GM21526 (cell line): ENCODE data around the gene PHLPP1.
"Not testable (repeated sequence)": the region's sequence is repeated elsewhere in the genome, so short reads cannot be mapped to it uniquely, and the experiment has no call there.

ENCODE experiments used
- ATAC-seq: cut with Tn5 transposase; IDR thresholded peaks from one replicate; pipeline ENCODE4 v1.9.1; 2021; ENCODE audit warnings: moderate library complexity; ENCODE audit not compliant: unreplicated experiment, low FRiP score

PHLPP1 gene

GRCh38 chr18:62715436-62715758, at the start of gene PHLPP1:
Gene PHLPP1 (plus strand): TSS chr18:62715541. CDS start chr18:62715684, 143 bp downstream.
- peak; percentile 26 for ATAC-seq

DNA sequence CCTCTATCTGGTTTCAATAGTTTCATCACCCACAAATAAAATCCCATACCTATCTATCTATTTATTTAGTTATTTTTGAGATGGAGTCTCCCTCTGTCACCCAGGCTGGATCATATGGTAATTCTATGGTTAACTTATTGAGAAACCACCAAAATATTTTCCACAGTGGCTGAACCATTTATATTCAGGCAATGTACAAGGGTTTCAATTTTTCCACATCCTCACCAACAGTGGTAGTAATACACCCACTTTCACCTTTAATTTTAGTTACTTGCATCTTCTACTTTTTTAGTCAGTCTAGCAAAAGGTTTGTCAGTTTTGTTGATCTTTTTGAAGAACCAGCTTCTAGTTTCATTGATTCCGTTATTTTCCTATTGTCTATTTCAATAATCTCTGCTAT, 46.1 kb upstream of the PHLPP1 start:
- ATAC-seq = no peak

- ATAC-seq = no peak
These were observed 44.8 kb upstream of the PHLPP1 start for GRCh38 chr18:62670573-62670972.

- ATAC-seq = no peak
These were observed 42.7 kb upstream of the PHLPP1 start for GRCh38 chr18:62672600-62672999.

DNA sequence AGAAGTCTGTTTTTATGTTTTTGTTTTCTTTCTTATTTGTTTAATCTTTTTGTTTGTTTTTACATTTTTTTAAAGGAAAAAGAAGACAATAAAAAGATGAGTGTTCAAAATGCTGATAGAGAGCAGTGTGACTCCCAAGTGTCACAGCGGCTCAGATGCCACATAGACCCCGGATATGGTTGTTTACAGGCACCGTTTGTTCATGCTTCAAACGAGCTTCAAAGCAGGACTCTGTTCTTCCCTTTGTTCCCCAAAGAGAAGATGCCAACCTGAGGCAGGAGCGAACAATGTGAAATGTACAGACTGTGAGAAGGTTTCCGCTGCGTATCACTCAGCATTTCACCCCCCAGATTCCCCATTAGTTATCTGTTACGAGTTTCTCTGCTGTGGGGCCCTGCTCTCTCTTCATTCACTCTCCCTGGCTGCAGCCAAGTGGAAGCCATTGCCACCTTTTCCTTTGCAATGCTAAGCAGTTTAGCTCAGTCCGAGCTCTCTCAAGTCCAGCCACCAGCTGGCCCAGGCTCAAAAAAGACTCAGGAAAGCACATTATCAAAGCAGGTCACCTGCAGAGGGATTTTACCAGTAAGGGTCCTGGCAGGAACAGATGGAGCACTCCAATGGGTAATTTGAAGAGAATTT, 36.4 kb upstream of the PHLPP1 start:
- ATAC-seq = no peak

DNA sequence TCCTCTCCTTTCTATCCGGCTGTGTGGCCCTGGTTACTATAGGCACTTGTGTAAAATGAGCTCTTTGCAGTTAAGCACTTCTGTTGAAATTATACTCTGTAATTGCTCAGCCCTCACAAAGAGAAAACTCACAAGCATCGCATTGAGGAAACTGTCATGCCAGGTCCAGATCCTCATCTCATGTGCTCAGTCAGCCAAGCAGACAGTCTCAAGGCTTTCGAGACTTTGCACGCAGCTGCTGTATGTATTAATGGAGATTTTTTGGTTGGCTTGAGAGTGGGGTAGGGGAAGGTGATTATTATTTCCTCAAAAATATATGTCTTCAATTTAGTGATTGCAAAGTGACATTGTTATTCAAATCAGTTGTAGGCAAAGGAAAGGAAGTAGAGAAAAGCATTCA, 33.0 kb upstream of the PHLPP1 start:
- no peak for ATAC-seq

DNA sequence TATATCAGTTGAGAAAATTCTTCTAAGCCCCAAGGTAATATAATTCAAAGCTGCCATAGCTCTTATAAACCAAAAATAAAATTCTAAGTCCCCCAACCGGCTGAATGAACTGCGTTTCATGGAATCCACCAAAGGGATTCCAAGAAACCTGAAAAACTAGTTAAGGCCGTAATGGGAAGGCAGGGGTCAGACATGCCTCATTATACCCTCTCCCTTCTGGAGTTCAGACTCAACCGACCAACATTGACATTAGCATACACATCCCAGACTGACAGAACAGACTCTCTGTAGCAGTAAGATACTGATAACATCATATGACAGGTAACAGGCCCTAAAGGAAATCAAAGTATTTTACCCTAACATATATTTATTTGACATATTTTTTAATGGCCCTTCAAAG, 31.4 kb upstream of the PHLPP1 start:
- ATAC-seq = no peak

DNA sequence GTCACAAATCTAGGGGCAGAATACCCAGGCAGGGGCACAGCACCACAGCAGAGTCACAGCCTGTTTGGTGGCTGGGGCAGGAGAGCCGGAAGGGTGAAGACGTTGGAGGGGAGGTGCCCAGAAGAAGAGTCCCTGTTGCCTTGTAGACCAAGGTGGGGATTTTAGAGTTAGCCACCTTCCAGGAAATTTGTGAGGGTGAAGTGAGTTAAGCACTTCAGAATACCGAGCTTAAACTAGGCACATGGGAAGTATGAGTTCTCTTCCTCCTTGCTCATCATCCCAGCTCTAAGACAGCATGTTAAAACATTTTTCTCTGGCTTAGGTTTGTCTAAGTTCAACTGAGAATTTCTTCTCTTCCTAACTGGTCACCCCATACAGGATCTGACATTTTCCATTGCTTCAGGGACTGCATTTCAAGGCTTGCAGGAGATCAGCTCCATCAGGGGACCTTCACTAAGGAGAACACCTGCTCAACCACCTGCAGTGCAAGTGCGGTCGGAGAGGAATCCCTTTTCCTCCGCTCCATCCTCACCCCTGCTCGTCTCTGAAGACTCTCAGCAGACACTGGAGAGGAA, 26.5 kb upstream of the PHLPP1 start:
- ATAC-seq = no peak

- no peak for ATAC-seq
These were observed 25.0 kb upstream of the PHLPP1 start for GRCh38 chr18:62690236-62690815.

GRCh38 chr18:62693659-62694058, 21.7 kb upstream of the PHLPP1 start:
- ATAC-seq = no peak

DNA sequence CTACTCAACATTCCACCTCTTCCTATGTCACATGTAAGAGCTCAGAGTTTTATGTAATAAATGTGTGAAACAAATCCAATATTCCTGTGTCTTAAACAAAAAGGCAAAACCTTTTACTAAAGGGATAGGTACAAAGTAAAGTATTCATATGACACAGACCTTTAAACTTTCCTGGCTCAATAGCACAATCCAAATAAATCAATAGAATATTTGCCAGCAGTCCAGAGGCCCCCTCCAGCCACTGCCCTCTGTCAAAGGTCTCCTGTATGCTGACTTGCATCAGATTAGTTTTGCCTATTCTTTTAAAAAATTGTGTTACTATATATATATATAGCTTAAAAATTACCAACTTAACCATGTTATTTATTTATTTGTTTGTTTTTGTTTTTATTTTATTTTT, 17.7 kb upstream of the PHLPP1 start:
- ATAC-seq = no peak

DNA sequence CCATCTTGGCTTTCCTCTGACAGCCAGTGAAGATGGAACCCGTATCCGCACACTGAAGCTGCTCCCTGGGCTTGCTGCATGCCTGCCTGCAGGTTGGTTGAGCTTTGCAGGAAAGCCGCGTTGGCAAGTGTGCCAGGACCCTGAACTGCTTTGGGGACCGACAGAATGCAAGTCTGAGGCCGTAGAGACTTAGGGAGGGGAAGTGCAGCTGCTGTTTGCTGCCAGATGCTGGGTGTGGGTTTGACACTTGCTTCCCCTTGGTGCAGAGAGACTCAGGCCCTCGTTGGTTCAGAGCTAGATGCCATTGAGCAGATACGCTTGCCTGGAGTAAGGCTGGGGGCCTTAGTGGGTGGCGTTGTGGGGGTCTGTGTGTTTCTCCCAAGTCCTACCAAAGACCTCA, 13.1 kb upstream of the PHLPP1 start:
- ATAC-seq = no peak

GRCh38 chr18:62706879-62707278, 8.5 kb upstream of the PHLPP1 start:
- ATAC-seq = not testable (repeated sequence)

DNA sequence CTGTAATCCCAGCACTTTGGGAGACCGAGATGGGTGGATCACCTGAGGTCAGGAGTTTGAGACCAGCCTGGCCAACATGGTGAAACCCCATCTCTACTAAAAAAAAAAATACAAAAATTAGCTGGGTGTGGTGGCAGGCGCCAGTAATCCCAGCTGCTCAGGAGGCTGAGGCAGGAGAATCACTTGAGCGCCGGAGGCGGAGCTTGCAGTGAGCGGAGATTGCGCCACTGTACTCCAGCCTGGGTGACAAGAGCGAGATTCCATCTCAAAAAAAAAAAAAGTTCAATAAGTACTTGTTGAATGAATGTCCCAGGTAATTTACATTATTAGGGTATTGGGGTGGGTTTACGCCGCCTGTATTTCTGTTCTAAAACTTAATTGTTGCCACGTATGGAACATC, 5.4 kb upstream of the PHLPP1 start:
- not testable (repeated sequence) for ATAC-seq

GRCh38 chr18:62710417-62710816, 4.9 kb upstream of the PHLPP1 start:
- no peak for ATAC-seq

GRCh38 chr18:62711781-62712180, 3.6 kb upstream of the PHLPP1 start:
- ATAC-seq = no peak

- no peak for ATAC-seq
These were observed 1.6 kb upstream of the PHLPP1 start for GRCh38 chr18:62713651-62714247.

DNA sequence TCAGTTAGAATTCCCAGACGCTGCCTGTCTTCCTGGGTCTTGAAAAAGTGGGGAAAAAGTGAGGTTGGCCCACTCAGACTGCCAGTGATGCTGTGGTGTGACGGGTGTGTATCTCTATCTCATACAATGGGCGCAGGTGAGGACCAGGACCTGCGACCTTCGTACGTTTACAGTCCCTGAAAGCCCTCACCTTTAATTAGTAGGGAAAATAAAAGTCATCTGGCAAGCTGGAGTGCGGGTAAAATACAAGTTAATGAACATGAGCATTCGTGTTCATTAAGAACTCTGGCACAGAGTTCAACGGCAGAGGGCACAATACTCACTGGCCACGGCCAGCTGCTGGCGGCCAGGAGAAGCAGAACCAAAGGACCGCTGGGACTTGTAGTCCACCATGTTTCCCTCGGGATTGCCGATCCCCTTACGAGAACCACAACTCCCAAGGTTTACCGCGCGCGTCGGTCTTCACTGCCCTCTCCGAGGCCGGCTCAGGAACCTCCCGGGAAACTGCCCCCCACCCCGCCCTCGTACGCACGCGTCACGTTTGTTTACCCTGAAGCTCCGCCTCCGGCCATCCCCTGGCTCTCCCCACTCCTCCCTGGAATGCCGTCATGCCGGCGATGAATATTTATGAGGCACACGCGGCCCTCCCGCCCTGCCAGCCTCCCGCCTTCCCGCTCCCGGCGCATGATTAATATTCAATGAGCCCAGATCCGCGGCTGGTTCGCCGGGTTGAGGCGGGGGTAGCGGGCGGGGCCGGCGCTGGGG, 488 bp upstream of the PHLPP1 start:
- ATAC-seq = peak; percentile 72

GRCh38 chr18:62715759-62716615, 646 bp downstream of the PHLPP1 start:
- ATAC-seq = peak; percentile 36

GRCh38 chr18:62716619-62717168, 1.4 kb downstream of the PHLPP1 start:
- no peak for ATAC-seq
